Stromal cell of bone marrow (primary cell): ENCODE results near the gene PRCC.

ENCODE experiments used
- DNase-seq: peaks from one replicate; pipeline ENCODE4 v3.0.0-alpha.2; 2012; ENCODE audit warnings: low read depth

The PRCC gene, protein sequence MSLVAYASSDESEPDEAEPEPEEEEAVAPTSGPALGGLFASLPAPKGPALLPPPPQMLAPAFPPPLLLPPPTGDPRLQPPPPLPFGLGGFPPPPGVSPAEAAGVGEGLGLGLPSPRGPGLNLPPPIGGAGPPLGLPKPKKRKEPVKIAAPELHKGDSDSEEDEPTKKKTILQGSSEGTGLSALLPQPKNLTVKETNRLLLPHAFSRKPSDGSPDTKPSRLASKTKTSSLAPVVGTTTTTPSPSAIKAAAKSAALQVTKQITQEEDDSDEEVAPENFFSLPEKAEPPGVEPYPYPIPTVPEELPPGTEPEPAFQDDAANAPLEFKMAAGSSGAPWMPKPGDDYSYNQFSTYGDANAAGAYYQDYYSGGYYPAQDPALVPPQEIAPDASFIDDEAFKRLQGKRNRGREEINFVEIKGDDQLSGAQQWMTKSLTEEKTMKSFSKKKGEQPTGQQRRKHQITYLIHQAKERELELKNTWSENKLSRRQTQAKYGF

DNA sequence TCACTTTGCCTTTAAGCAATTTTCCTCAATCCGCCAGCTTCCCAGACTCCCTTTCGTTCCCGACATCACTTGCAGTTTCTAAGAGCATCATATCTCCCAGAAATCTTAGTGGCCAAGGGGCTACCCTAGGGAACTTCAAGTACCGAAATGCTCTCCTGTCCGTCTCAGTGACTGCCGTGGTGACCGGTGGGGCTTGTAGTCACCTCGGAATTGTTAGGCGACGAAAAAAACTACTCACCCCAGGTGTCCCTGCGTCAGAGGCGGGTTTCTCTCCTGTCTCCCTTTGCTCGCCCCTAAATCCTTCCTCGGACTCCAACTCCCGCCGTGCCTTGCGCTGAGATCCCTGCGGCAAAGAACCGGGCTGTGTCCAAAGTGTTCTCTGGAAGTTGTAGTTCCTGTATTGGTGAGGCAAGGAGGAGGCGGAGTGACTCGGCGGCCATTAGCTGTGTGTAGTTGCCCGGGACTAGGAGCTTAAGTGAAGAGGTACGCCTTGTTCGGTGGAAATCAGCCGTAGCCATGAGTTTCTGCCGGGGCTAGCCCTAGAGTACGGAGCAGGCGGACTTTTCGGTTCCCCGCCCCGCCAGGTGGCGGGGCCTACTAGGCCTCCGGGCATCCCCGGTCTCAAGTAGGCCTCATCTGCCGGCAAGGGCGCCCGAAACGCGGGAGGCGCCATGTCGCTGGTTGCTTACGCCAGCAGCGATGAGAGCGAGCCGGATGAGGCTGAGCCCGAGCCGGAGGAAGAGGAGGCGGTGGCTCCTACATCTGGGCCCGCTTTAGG is at the start of gene PRCC:
PRCC (plus strand) TSS at position 435 of the 778 bp plus-strand sequence; CDS start at position 672, 237 bp downstream.
- peak; percentile 100 for DNase-seq

DNA sequence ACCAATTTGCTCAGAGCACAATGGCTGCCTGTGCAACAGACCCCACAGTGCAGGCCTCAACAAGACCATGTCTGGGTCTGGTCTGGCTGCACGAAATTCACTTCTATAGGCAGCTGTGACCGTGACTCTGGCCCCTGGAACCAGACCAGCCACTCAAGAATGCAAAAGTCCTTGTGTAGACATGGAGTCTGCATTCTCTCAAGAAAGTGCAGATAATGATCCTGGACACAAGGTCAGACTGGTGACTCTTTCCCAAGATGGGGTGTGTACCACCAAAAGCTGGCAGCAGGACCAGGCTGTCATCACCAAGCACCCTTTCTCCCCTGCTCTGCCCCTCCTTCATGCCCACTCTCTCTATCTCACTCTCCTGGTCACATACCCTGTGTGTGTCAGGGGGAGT is 46.2 kb upstream of the PRCC start:
- no peak for DNase-seq

DNA sequence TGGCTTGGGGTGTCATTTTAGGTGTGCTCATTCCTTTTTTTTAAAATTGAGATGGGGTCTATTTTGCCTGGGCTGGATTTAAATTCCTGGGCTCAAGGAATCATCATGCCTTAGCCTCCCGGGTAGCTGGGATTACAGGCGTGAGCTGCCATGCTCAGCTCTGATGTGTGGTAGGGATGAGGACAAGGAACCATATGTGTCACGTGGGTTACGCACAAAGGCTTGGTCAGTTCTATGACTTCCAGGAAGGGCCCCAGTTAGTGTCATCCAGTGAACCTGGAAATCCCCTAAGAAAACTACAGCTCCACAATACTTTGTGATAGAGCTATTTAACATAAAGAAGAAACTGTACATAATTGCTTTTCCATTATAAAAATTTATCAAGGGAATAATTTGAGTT is 45.8 kb upstream of the PRCC start:
- DNase-seq = no peak

DNA sequence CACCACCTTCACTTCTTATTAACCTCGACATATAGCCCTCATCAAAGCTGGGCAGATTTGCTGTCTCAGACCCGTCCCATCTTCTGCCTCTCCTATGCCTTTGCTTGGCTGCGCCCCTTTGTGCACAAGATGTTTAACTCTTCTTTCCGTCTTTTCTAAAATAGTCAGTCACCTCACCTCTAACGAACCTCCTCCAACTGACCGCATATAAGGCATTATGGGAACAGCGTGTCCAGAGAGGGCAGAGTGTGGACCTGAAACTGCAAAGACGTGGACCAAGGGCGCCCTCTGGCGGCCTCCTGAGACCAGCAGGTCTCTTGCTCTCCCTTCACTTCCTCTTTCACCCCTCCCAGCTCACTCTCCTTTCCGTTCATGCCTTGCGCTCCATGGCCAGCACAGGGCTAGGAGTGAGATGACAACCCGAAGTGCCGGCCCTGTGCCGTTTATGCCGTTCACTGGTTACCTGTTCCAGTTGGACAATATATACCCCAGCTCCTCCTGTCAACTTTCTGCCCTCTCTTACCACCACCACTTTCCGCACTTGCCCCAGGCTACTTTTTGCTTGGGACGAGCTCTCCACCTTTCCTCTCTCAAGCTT is 41.6 kb upstream of the PRCC start:
- DNase-seq = peak; percentile 84

DNA sequence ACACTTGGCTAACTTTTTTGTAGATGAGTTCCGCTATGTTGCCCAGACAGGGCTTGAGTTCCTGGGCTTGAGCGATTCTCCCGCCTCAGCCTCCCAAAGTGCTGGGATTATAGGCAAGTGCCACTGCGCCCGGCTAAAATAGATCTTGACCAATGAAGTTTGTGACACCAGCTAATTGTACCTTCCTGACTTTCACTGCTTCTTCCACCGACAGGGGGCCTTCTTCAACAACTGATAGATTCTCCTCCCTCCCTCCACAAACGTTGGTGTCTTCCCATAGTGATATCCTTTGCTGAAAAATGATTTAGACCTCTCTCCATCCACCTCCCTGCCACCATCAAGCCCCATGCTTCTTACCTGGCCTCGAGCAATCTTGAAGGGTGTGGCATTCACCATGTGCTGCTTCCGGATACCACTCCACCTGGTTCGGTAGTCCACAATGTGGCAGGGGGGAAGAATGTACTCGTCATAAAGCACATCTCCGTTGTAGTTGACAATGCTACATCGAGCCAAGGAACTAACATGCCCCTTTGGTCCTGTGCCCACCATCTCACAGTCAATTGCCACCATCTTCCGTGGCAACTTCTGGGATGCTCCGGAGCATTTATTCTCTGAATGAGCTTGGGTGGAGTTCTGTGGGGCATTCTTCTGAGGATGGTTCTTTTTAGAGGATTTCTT is 40.6 kb upstream of the PRCC start:
- peak; percentile 58 for DNase-seq

DNA sequence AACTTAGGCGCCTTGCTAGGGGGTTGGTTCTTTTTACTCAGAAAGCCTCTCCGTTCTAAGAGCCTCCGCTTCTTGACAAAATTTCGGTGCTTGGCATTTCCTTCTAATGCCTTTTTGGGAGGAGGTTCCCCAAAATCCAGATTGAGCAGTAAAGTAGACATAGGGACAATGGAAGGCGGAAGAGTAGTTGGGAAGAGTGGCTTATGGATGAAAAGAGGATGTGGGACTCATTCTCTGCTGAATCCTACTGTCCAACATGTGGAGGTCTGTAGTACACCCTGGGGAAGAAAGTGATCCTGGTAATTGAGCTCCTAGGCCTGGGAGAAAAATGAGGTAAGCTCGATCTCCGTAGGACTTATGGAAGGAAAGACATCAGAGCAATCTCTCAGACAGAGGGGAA is 39.8 kb upstream of the PRCC start:
- no peak for DNase-seq

DNA sequence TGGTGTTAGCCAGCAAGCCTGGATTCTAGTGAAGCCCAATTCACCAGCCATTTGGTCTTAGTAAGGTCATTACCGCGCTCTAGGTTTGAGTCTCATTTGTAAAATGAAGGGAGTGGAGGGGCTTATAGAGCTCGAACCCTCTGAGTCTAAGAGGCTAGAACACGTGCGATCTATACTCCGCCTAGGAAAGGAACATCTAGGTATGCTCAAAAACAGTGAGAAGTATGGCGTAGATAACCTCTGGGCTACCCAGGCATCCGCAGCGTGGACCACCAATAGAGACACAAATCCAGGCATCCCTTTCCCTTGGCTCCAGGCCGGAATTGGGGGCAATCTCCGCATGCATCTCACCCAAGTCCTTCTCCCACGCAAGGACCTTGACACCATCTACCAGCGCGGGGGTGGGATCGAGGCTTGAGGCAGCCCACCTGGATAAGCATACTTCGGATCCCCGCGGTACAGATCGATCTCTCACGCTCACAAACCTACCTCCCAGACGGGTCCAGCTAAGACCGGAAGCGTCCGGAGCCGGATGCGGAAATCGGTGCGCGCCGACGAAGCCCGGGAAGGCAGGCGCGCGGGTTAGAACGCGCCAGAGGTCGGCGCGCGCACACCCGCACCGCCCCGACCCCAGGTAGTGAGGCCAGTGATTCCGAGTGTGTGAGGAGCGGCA is 39.3 kb upstream of the PRCC start, which contains the start of gene METTL25B:
METTL25B (plus strand) TSS at position 544 of the 673 bp plus-strand sequence. CDS start 636 bp downstream, outside the sequence.
- no peak for DNase-seq

DNA sequence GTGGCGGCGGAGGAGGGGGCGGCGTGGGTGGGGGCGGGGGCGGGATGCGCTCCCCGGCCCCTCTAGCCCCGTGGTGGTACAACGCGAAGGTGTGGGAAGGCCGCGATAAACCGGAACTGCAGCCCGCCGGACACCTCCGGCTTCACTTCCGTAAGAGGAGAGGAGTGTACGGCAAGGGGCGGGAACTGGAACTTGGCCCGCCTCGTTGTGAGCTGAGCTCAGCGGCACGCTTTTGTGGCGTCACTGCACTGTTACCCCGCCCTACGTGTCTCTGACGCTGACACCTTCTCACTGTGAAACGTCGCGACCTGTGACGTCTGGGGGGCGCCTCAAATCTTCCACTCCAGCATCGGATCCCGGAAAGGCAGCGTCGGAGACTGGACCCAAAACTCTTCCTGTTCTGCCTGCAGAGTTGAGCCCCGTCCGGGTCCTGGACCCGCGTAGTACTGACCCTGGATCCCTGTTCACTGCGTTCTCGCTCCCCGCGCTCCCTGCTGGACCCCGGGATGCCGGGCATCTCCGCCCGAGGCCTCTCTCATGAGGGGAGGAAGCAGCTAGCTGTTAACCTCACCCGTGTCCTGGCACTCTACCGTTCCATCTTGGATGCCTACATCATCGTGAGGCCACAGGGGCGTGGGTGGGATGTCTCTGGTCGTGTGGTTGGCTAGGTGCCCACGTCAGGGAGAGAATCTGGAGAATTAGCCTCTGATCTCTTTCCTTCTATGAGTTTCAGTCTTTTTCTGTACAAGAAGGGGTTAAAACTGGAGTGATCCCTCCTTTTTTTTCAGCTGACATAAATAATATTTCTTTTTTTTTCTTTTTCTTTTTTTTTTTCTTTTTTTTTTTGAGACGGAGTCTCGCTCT is 38.5 kb upstream of the PRCC start, which contains the start of gene ISG20L2:
ISG20L2 (minus strand) TSS at position 168 of the 864 bp plus-strand sequence. CDS start 1,114 bp downstream, outside the sequence.
- peak; percentile 98 for DNase-seq

DNA sequence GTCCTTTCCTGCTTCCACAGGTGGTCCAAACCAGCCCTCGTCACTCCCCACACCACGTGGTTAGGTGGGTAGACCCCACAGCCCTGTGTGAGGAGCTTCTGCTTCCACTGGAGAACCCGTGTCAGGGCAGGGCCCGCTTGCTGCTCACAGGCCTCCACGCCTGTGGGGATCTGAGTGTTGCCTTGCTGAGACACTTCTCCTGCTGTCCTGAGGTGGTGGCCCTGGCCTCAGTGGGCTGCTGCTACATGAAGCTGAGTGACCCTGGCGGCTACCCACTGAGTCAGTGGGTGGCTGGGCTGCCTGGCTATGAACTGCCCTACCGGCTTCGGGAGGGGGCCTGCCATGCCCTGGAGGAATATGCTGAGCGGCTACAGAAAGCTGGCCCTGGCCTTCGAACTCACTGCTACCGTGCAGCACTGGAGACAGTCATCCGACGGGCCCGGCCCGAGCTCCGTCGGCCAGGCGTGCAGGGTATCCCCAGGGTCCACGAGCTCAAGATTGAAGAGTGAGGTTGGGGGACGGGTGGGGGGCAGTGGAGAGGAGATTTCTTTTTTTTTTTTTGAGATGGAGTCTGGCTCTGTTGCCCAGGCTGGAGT is 33.2 kb upstream of the PRCC start:
- DNase-seq = no peak

DNA sequence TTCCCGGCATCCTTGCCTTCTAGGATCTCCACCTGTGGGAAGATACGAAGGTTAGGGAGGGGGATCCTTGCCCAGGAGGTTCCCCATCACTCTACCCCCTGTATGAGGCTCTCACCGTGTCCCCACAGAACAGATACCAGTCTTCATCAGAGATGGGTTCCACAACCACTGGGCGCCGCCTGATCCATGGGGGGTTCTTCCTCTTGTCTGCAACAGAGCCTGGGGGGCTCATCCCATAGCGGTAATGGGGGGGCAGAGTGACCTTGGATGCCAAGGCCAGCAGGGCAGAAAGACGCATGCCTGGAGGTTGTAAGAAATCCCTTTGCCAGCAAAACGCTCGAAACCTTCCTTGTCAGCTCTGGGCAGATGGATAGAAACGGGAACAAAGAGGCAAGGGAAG is 28.9 kb upstream of the PRCC start:
- DNase-seq = no peak

DNA sequence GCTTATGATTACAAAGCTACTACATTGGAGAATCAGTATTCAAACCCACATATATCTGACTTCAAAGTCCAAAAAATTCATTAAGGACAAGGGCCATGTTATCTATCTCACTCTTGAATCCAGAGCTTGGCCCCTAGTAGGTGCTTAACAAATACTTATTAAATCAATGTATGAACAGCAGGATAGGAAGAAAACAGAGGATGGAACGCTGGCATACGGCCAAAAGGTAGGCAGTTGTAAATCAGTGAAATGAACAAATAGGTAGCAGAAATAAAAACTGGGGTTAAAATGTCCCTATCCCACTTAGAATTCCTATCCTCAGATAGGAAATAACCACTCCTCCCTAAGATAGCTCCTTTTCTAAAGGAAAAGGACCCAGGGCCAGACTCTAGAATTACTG is 28.4 kb upstream of the PRCC start:
- DNase-seq = no peak

DNA sequence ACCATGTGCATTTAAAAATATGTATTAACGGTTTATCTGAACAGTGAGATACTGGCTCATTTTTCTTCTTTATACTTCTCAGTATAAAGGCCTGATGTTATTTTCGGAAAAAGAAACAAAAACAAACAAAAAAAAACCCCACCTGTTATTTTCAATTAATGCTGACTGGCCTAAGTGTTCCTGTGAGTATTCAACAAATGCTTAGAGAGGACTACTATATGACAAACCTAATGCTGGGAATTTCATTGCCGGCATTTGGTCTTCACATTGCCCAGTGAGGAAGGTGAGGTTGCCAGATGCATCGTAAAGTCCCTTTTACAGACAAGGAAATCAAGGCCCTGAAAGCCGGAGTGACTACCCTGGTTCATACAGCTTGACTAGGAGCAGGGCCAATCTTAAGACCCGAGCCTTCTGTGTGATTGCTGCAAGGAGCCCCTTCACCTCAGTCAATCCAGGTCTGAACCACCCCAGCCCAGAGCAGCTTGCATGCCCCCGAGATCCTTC is 27.0 kb upstream of the PRCC start:
- DNase-seq = no peak

DNA sequence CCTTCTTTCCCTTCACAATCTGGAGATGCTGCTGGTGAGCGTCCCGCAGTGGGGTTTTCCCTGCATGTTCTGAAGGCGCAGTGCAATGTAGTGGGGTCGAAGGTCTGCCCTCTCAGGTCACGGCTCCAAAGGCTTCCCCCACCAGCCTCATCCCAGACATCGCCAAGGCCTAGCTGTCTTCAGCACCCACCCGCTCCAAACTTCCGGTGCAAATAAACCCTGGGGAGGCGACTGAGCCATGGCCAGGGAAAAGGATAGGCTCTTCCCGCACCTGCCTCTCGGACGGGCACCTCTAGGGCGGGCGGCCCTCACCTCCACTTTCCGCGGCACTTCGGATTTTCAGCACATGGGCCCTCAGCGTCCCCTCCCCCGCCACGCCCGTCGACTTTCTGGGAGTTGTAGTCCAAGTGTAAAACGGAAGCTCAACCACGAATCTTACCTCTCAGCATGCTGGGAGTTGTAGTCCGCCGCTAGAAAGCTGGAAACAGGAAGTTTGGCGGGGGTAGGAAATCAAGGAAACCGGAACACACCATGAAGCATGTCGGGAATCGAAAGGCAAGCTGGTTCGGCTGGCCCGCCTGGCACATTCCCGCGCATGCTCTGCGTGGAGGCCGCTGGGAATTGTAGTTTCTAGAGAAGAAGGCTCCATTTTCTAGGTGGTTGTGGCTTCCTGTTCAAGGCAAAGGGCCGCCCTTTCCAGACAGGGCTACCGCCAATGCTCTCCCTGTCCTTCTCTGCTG is 26.4 kb upstream of the PRCC start, which contains the start of gene MRPL24:
MRPL24 (minus strand) TSS at position 348 of the 740 bp plus-strand sequence. CDS start 2,384 bp downstream, outside the sequence.
- peak; percentile 100 for DNase-seq

DNA sequence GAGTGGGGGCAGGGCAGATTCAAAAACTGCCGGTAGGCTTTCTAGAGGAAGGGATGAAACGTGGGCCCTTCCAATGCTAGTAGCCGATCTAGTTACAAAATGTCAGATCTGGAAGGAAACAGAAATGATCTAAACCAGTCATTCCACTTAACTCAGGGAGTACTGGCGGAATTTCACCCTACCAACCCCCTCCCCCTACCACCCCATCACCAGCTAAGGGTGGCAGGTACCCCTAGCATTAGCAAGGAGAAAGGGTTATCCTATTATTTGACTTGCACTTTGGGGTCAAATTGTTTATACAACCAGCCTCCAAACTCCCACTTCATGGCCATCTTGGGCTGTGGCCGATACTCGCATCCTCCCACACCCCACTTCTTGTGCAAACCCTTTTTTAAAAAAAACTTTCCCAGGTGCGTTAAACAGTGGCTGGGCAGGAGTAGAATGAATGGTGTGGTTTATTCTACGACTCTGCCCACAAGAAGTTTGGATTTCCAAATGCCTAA is 25.8 kb upstream of the PRCC start:
- no peak for DNase-seq

DNA sequence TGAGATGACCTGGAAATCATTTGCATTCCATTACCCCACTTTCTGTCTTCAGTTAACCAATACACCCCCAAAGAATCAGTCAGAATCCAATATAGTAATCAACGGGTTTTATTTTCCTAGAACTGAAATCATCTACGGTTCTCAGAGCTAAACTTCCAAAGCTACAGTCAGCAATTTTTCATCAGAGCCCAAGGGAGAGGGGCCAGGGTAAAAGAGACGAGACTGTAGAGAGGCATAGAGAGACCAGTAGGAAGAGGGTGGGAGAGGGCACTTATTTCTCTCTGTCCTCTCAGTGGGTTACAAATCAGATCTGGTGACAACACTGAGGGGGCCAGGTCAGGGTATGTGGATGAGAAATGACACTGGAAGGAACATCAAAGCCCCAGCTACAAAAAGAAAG is 25.3 kb upstream of the PRCC start:
- DNase-seq = no peak

DNA sequence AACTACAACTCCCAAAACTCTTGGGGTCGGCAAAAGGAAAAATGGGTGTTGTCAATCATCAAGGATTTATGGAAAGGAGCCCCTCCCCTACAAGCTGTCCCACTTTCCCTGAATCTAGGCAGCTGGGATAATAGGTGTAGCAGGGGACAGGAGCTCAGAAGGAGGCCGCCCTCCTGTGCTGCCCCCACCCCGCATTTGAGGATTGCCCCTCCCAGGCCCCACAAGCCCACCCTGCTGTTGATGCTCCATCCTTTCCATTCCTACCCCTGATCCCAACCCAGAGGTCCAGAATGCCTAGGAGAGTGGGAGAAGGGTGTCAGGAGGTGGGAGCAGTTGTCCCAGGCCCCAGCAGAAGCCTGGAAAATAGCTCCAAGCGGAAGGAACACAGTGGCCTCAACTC is 24.5 kb upstream of the PRCC start:
- DNase-seq = no peak

DNA sequence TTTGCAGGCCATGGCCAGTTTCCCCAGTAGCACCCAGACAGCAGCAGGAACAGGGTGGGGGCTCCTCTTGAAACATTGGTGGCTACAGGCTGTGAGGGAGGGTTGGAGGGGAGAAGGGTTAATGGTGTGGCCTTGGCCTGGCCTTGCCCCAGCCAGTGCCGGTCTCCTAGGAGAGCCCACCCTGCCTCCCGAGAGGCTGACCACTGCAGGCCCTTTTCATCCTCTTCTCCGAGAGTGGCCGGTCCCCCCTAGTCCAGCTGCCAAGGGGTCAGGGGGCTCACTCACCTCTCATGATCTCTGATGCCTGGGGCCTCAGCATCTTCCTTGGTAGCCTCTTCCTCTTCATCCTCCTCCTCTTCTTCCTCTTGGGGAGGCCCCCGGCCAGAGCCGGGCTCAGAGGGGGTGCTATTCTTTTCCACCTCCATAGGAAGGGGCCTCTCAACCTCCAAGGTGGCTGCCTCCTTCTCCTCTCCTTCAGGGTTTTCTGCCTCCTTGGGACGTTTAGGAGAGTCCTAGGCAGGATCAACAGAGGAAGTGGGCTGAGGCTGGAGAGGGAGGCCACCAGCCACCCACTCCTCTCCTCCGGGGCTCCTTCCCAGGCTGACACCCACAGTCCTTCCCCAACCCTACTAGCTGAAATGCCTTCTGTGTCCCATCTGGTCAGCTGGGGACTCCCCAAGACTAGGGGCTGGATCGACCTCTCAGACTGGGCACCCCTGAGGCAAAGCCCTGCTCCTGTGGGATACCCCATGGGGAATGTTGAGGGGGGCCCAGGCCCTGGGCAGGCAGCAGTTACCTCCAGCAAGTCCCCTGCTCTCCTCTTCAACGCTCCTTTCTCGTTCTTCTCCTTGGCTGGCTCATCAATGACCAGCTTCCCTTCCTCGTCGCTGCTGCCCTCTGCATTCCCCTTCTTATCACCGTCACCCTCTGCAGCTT is 23.7 kb upstream of the PRCC start:
- DNase-seq = no peak
